SIG-M5 (cell line): ENCODE results near the gene MT1A.
"Not testable (repeated sequence)": the region's sequence is repeated elsewhere in the genome, so short reads cannot be mapped to it uniquely, and the experiment has no call there.

Source experiments
- DNase-seq: peaks from one replicate; lab custom pipeline; 2025; lab: John Stamatoyannopoulos, UW

The MT1A gene

GRCh38 chr16:56610609-56611111 lies 27.8 kb upstream of the MT1A start:
- DNase-seq: no peak

- DNase-seq: no peak
These were observed 27.1 kb upstream of the MT1A start for GRCh38 chr16:56611281-56611833.

- no peak for DNase-seq
These were observed 24.8 kb upstream of the MT1A start for GRCh38 chr16:56613706-56614105.

GRCh38 chr16:56614549-56614991 lies 23.9 kb upstream of the MT1A start:
- DNase-seq: no peak

GRCh38 chr16:56615353-56615752 lies 23.1 kb upstream of the MT1A start:
- DNase-seq: no peak

GRCh38 chr16:56616608-56617211 lies 21.8 kb upstream of the MT1A start:
- no peak for DNase-seq

GRCh38 chr16:56617212-56618085 lies 21.0 kb upstream of the MT1A start:
- DNase-seq: no peak

- DNase-seq: no peak
These were observed 20.3 kb upstream of the MT1A start for GRCh38 chr16:56618138-56618537.

- no peak for DNase-seq
These were observed 18.0 kb upstream of the MT1A start for GRCh38 chr16:56620339-56620897.

- not testable (repeated sequence) for DNase-seq
These were observed 16.6 kb upstream of the MT1A start for GRCh38 chr16:56621665-56622445.

- not testable (repeated sequence) for DNase-seq
These were observed 15.3 kb upstream of the MT1A start for GRCh38 chr16:56623184-56623583.

GRCh38 chr16:56623637-56624036 lies 14.8 kb upstream of the MT1A start:
- DNase-seq: no peak

GRCh38 chr16:56625140-56625942 lies 13.1 kb upstream of the MT1A start, which contains the start of gene MT1E:
Gene MT1E (plus strand): TSS chr16:56625781. CDS start chr16:56625852, 71 bp downstream.
- DNase-seq: no peak

- no peak for DNase-seq
These were observed 12.4 kb upstream of the MT1A start for GRCh38 chr16:56625943-56626654.

- no peak for DNase-seq
These were observed 11.8 kb upstream of the MT1A start for GRCh38 chr16:56626685-56627084.

GRCh38 chr16:56628486-56629350 lies 9.7 kb upstream of the MT1A start:
- no peak for DNase-seq

GRCh38 chr16:56629531-56629930 lies 8.9 kb upstream of the MT1A start:
- DNase-seq: no peak

- no peak for DNase-seq
These were observed 8.3 kb upstream of the MT1A start for GRCh38 chr16:56630134-56630533.

- no peak for DNase-seq
These were observed 7.3 kb upstream of the MT1A start for GRCh38 chr16:56631197-56631596.
